ENCODE results near the gene TEX22. TPM values are rescaled to one million over a fixed set of nuclear protein-coding genes. Genes with fewer than 3 reads are reported as not detected.

TEX22 gene
- total RNA-seq, 1 donor from 2014 or later: 5.7 TPM

DNA sequence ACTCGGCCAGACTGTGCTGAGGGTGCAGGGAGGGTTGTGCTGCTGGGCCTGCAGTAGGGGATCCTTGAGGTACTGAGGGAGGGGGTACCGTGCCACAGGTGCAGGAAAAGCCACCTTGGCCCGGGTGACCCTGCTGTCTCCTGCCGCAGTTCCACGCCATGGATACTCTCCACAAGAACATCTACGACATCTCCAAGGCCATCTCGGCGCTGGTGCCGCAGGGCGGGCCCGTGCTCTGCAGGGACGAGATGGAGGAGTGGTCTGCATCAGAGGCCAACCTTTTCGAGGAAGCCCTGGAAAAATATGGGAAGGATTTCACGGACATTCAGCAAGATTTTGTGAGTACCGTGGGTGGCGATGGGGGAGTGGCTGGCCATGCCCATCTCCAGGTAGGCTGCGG is 62.3 kb downstream of the TEX22 start:
- DNase-seq (no peak), ATAC-seq (ENCODE audit: low read depth) (no peak)
- no peak overlapping the region for H3K4me3 Mint-ChIP-seq
- no peaks in the 10 kb centered on the region for H3K4me1 Mint-ChIP-seq
- H3K9me3 Mint-ChIP-seq: no peaks in the 10 kb centered on the region
- no peaks in the 10 kb centered on the region for H3K27me3 Mint-ChIP-seq
- no peak overlapping the region for H3K27ac Mint-ChIP-seq
- TF ChIP-seq, protein P1, sequence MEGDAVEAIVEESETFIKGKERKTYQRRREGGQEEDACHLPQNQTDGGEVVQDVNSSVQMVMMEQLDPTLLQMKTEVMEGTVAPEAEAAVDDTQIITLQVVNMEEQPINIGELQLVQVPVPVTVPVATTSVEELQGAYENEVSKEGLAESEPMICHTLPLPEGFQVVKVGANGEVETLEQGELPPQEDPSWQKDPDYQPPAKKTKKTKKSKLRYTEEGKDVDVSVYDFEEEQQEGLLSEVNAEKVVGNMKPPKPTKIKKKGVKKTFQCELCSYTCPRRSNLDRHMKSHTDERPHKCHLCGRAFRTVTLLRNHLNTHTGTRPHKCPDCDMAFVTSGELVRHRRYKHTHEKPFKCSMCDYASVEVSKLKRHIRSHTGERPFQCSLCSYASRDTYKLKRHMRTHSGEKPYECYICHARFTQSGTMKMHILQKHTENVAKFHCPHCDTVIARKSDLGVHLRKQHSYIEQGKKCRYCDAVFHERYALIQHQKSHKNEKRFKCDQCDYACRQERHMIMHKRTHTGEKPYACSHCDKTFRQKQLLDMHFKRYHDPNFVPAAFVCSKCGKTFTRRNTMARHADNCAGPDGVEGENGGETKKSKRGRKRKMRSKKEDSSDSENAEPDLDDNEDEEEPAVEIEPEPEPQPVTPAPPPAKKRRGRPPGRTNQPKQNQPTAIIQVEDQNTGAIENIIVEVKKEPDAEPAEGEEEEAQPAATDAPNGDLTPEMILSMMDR (IDR thresholded peaks at IDR 0.05): no peak
- H3K36me3 Mint-ChIP-seq (ENCODE audit: low read depth): peaks cover 33% of the 10 kb centered on the region
- intact Hi-C loops (cut with micrococcal nuclease): no loop called here
- CTCF ChIA-PET: no interaction called here
- POLR2A ChIA-PET: no interaction called here

DNA sequence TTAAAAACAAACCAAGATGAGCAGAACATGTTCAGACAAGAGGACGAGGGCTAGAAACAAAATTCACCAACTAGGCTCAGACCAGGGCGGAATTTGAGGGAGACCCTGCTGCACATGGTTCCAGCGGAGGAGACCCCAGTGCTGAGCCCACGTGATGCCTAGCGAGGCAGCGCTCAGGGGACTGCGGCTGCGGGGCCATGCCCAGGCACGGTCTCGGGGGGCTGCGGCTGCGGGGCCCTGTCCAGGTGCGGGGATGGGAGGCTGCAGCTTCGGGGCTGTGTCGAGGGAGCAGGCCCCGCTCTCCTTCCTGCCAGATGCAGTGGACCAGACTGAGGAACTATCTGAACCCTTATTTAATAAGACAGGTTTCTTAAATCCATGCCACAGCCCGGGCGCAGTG is 63.6 kb downstream of the TEX22 start:
- ChIA-PET CTCF (no interaction called here), POLR2A (no interaction called here)
- no peak for DNase-seq
- Mint-ChIP-seq H3K36me3 (ENCODE audit: low read depth) (peaks cover 28% of the 10 kb centered on the region), H3K27me3 (no peaks in the 10 kb centered on the region), H3K9me3 (no peaks in the 10 kb centered on the region), H3K27ac (no peak overlapping the region), H3K4me1 (no peaks in the 10 kb centered on the region), H3K4me3 (no peak overlapping the region)
- ATAC-seq (ENCODE audit: low read depth): no peak
- intact Hi-C loops (cut with micrococcal nuclease): no loop called here
- TF ChIP-seq, protein P1 (IDR thresholded peaks at IDR 0.05): no peak

Other genes starting within 250 kb of the TEX22 start
- gene JAG2, start 229.8 kb upstream of the TEX22 start, total RNA-seq: 0.07 and 0.44 TPM in 2 replicates
- 15.1 and 15.2 TPM in 2 replicates for gene NUDT14, start 217.2 kb upstream of the TEX22 start, total RNA-seq
- gene BTBD6, start 150.0 kb upstream of the TEX22 start, total RNA-seq: 17.5 and 21.0 TPM in 2 replicates
- 28.7 and 32.8 TPM in 2 replicates for gene BRF1, start 97.5 kb upstream of the TEX22 start, total RNA-seq
- gene PACS2, start 83.8 kb upstream of the TEX22 start, total RNA-seq: 37.4 and 48.0 TPM in 2 replicates
- gene MTA1, start 21.3 kb downstream of the TEX22 start, total RNA-seq: 115 and 119 TPM in 2 replicates
- gene CRIP2, start 76.3 kb downstream of the TEX22 start, total RNA-seq: 2.9 and 3.0 TPM in 2 replicates
- gene CRIP1, start 88.3 kb downstream of the TEX22 start, total RNA-seq: 112 and 129 TPM in 2 replicates
- 16.7 and 18.1 TPM in 2 replicates for gene TEDC1, start 92.7 kb downstream of the TEX22 start, total RNA-seq
- gene TMEM121, start 128.0 kb downstream of the TEX22 start, total RNA-seq: 0.95 and 1.6 TPM in 2 replicates